GM12878 (cell line): Measurements from ENCODE around the gene SLC25A29. TPM values are rescaled to one million over a fixed set of nuclear protein-coding genes. Genes with fewer than 3 reads are reported as not detected.

Source experiments
- ATF3 ChIP-seq: IDR thresholded peaks from 2 replicates; pipeline ENCODE4 v1.6.1; 2011; ENCODE audit warnings: low read depth, mild to moderate bottlenecking, low read length, moderate library complexity, borderline replicate concordance; ENCODE audit errors: extremely low read depth
- BMI1 ChIP-seq: fragments of 450-650 bp; IDR thresholded peaks from 2 replicates; pipeline ENCODE4 v1.6.1; 2016; ENCODE audit warnings: mild to moderate bottlenecking, moderate library complexity, borderline replicate concordance
- CBX5 ChIP-seq: sonication (generic); IDR thresholded peaks from 2 replicates; pipeline ENCODE4 v1.6.1; 2016; ENCODE audit warnings: low read depth, moderate library complexity, mild to moderate bottlenecking, inconsistent platforms
- CHD1 ChIP-seq: IDR thresholded peaks from 2 replicates; pipeline ENCODE4 v1.6.1; 2012; ENCODE audit warnings: low read depth, low read length, improper control_type of control experiment
- CHD4 ChIP-seq: fragments of 200-600 bp; sonication (generic); IDR thresholded peaks from 2 replicates; pipeline ENCODE4 v1.6.1; 2016; ENCODE audit warnings: mild to moderate bottlenecking
- HDAC2 ChIP-seq: fragments of 200-600 bp; sonication (generic); IDR thresholded peaks from 2 replicates; pipeline ENCODE4 v1.6.1; 2017
- MYB ChIP-seq: fragments of 150-350 bp; IDR thresholded peaks from 2 replicates; pipeline ENCODE4 v1.6.1; 2014; ENCODE audit warnings: mild to moderate bottlenecking, low read depth, low read length, borderline replicate concordance
- NR2F1 ChIP-seq: fragments of 450-650 bp; conservative IDR thresholded peaks from 2 replicates; pipeline ENCODE4 v1.6.1; 2017; ENCODE audit warnings: mild to moderate bottlenecking
- POLR2AphosphoS5 ChIP-seq: IDR thresholded peaks from 2 replicates; pipeline ENCODE4 v1.6.1; 2011; ENCODE audit warnings: mild to moderate bottlenecking, low read length, inconsistent platforms
- RCOR1 ChIP-seq: conservative IDR thresholded peaks from 2 replicates; pipeline ENCODE4 v1.6.1; 2012; ENCODE audit warnings: low read depth, low read length, improper control_type of control experiment
- RELA ChIP-seq: fragments of 450-650 bp; IDR thresholded peaks from 2 replicates; pipeline ENCODE4 v1.8.0; 2014; ENCODE audit warnings: borderline replicate concordance; ENCODE audit not compliant: partially characterized antibody
- REST ChIP-seq: IDR thresholded peaks from 2 replicates; pipeline ENCODE4 v1.6.1; 2012; ENCODE audit warnings: mild to moderate bottlenecking, low read depth, low read length
- RUNX3 ChIP-seq: IDR thresholded peaks from 2 replicates; pipeline ENCODE4 v1.6.1; 2012; ENCODE audit warnings: low read length, inconsistent platforms
- SMAD5 ChIP-seq: IDR thresholded peaks from 2 replicates; pipeline ENCODE4 v1.6.1; 2016; ENCODE audit warnings: antibody characterized with exemption, low read depth
- SUPT20H ChIP-seq: IDR thresholded peaks from 2 replicates; pipeline ENCODE4 v1.6.1; 2011; ENCODE audit warnings: low read depth, mild to moderate bottlenecking, low read length, moderate library complexity, borderline replicate concordance; ENCODE audit not compliant: control insufficient read depth
- SUZ12 ChIP-seq: fragments of 200-600 bp; sonication (generic); IDR thresholded peaks from one replicate; pipeline ENCODE4 v1.6.1; 2018; ENCODE audit warnings: antibody characterized with exemption, mild to moderate bottlenecking; ENCODE audit not compliant: unreplicated experiment
- WRNIP1 ChIP-seq: IDR thresholded peaks from 2 replicates; pipeline ENCODE4 v1.6.1; 2011; ENCODE audit warnings: low read depth, low read length, improper control_type of control experiment, borderline replicate concordance
- ZNF217 ChIP-seq: fragments of 450-650 bp; IDR thresholded peaks from 2 replicates; pipeline ENCODE4 v1.6.1; 2017; ENCODE audit warnings: antibody characterized with exemption, mild to moderate bottlenecking
- polyA plus RNA-seq, 11 experiments: library from polyadenylated mRNA; depleted of rRNA in 4 of 11; unstranded in 6 of 11; stranded (reverse) in 5 of 11; fragments of >200 nt; fragmentation: Nextera tagmentation in 4 of 11; fragmentation: Illumina TruSeq in 1 of 11; extraction: Ambion mirVana in 4 of 11; extraction: Trizol in 1 of 11; gene quantifications; 1 replicate in 1 of 11; 2 replicates in 10 of 11; pipeline versions ENCODE4 v1.2.1 to v1.2.3, GENCODE V29; 2011 to 2016; ENCODE audit warnings: inconsistent platforms in 2 of 11, missing spikeins in 2 of 11, low read depth in 1 of 11
- total RNA-seq, 4 experiments: library from RNA; depleted of rRNA in 3 of 4; stranded (reverse); fragments of >200 nt in 3 of 4; fragmentation: Illumina TruSeq in 1 of 4; extraction: Trizol in 1 of 4; gene quantifications; 2 replicates each; pipeline versions ENCODE4 v1.2.1 to v1.2.3, GENCODE V29; 2013 to 2021
- TF ChIP-seq, protein P1 (sequence below): fragments of 450-650 bp; formaldehyde crosslinking; IDR thresholded peaks from 2 replicates; pipeline ENCODE4 v1.4.0; 2020; ENCODE audit warnings: mild to moderate bottlenecking, moderate library complexity
- TF ChIP-seq, protein P2 (sequence below): fragments of 450-650 bp; IDR thresholded peaks from 2 replicates; pipeline ENCODE4 v1.6.1; 2018; ENCODE audit warnings: borderline replicate concordance, mild to moderate bottlenecking; ENCODE audit not compliant: partially characterized antibody

SLC25A29 gene
- total and polyA plus RNA-seq, 10 of the 15 experiments (the other 5 are each of a cell fraction or from before 2014, with no cell fraction given), result 0.42 to 13.3 (median 4.0) TPM; not detected in 1

GRCh38 chr14:100285021-100285912 lies 21.0 kb downstream of the SLC25A29 start (continued):
- TF ChIP-seq, protein P1, sequence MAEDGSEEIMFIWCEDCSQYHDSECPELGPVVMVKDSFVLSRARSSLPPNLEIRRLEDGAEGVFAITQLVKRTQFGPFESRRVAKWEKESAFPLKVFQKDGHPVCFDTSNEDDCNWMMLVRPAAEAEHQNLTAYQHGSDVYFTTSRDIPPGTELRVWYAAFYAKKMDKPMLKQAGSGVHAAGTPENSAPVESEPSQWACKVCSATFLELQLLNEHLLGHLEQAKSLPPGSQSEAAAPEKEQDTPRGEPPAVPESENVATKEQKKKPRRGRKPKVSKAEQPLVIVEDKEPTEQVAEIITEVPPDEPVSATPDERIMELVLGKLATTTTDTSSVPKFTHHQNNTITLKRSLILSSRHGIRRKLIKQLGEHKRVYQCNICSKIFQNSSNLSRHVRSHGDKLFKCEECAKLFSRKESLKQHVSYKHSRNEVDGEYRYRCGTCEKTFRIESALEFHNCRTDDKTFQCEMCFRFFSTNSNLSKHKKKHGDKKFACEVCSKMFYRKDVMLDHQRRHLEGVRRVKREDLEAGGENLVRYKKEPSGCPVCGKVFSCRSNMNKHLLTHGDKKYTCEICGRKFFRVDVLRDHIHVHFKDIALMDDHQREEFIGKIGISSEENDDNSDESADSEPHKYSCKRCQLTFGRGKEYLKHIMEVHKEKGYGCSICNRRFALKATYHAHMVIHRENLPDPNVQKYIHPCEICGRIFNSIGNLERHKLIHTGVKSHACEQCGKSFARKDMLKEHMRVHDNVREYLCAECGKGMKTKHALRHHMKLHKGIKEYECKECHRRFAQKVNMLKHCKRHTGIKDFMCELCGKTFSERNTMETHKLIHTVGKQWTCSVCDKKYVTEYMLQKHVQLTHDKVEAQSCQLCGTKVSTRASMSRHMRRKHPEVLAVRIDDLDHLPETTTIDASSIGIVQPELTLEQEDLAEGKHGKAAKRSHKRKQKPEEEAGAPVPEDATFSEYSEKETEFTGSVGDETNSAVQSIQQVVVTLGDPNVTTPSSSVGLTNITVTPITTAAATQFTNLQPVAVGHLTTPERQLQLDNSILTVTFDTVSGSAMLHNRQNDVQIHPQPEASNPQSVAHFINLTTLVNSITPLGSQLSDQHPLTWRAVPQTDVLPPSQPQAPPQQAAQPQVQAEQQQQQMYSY (CRISPR knock-in tag), result no peak
- TF ChIP-seq, protein P2, sequence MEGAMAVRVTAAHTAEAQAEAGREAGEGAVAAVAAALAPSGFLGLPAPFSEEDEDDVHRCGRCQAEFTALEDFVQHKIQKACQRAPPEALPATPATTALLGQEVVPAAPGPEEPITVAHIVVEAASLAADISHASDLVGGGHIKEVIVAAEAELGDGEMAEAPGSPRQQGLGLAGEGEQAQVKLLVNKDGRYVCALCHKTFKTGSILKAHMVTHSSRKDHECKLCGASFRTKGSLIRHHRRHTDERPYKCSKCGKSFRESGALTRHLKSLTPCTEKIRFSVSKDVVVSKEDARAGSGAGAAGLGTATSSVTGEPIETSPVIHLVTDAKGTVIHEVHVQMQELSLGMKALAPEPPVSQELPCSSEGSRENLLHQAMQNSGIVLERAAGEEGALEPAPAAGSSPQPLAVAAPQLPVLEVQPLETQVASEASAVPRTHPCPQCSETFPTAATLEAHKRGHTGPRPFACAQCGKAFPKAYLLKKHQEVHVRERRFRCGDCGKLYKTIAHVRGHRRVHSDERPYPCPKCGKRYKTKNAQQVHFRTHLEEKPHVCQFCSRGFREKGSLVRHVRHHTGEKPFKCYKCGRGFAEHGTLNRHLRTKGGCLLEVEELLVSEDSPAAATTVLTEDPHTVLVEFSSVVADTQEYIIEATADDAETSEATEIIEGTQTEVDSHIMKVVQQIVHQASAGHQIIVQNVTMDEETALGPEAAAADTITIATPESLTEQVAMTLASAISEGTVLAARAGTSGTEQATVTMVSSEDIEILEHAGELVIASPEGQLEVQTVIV, result peak; percentile 33
- TF ChIP-seq WRNIP1, result no peak
- peak; percentile 73 for TF ChIP-seq NR2F1
- TF ChIP-seq HDAC2, result no peak
- no peak for TF ChIP-seq RELA
- TF ChIP-seq ATF3, result 0 out of 2 replicates have a peak, but pooled peaks have one; percentile 2
- TF ChIP-seq REST, result no peak
- TF ChIP-seq CBX5, result no peak
- TF ChIP-seq SUZ12, result no peak
- TF ChIP-seq CHD4, result no peak
- TF ChIP-seq POLR2AphosphoS5, result no peak
- no peak for TF ChIP-seq MYB
- TF ChIP-seq RUNX3, result peak; percentile 67
- TF ChIP-seq SUPT20H, result no peak
- no peak for TF ChIP-seq BMI1
- no peak for TF ChIP-seq SMAD5
- TF ChIP-seq ZNF217, result peak; percentile 55; the same call in 1 of the 2 replicates
- TF ChIP-seq CHD1, result 0 out of 2 replicates have a peak, but pooled peaks have one; percentile 51
- TF ChIP-seq RCOR1, result no peak
